ENCODE data around the gene CAMSAP3. TPM values are rescaled to one million over a fixed set of nuclear protein-coding genes. Genes with fewer than 3 reads are reported as not detected.
"Not testable (repeated sequence)": the region's sequence is repeated elsewhere in the genome, so short reads cannot be mapped to it uniquely, and the experiment has no call there.

CAMSAP3 gene
- total RNA-seq, 1 donor from 2014 or later, result not detected

DNA sequence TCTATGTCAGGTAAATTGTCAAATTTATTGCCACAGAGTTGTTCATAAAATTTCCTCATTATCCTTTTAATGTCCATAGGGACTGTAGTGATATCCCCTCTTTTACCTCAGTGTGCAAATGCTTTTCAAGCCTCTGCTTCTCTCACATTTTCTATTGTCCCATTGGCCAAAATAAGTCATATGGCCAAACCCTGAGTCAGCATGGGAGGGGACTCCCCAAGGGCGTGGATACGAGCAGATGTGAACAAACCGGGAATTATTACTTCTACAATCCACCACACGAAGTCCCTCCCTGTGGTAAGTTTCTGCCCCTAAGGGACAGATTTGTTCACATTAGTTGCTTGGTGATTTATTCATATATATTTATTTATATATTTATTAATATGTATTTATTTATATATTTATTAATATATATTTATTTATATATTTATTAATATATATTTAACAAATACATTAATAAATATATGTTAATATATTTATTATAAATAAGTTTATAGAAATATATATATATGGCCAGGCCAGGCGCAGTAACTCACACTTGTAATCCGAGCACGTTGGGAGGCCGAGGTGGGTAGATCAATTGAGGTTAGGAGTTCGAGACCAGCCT, 20.1 kb upstream of the CAMSAP3 start:
- no peak for ATAC-seq
- DNase-seq (ENCODE audit: low spot score), result no peak
- intact Hi-C loops (cut with DNase I), result no loop called here

DNA sequence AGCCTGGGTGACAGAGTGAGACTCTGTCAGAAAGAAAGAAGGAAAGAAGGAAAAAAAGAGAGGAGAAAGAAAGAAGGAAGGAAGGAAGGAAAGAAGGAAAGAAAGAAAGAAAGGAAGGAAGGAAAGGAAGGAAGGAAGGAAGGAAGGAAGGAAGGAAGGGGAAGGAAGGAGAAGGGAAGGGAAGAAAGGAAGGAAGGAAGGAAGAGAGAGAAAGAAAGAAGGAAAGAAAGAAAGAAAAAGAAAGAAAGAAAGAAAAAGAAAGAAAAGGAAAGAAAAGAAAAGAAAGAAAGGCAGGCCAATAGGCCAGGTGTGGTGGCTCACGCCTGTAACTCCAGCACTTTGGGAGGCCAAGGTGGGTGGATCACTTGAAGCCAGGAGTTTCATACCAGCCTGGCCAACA, 18.2 kb upstream of the CAMSAP3 start:
- DNase-seq (ENCODE audit: low spot score); ATAC-seq; intact Hi-C loops (cut with DNase I): not testable (repeated sequence)

DNA sequence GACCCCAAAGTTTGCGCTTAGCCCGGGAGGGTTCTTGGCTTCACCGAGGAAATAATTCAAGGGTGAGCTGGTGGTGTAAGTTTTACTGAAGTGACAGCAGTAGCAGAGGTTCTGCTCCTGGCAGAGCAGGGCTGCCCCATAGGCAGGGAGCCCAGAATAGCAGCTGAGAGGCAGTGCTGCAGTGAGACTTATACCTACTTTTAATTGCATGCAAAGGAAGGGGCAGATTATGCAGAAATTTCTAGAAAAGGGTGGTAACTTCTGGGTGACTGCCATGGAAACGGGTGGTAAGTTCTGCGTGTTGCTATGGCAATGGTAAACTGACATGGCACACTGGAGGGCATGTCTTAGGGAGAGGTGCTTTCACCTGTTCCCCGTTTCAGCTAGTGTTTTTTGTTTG, 17.5 kb upstream of the CAMSAP3 start:
- ATAC-seq, result no peak
- intact Hi-C loops (cut with DNase I), result no loop called here

DNA sequence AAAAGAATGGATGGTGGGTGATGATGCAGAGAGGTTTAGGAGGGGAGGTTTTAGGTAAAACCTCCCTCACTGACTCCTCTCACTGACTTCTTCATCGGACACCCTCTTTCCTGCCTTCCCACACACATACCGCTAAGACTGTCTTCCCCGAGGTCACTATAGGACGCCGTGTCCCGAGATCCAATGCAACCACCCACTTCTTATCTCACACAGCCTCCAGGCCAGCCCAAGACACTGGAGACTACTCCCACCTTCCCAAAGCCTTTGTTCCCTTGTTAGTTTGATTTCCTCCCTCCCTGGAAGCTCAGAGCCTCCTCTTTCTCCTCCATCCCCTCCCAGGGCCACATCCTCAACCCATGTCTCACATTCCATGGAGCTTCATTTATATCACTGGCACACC, 16.5 kb upstream of the CAMSAP3 start:
- ATAC-seq (no peak), DNase-seq (ENCODE audit: low spot score) (no peak)
- intact Hi-C loops (cut with DNase I), result no loop called here

More for the DNA sequence above, 17.5 kb upstream of the CAMSAP3 start:
- no peak for DNase-seq (ENCODE audit: low spot score)

DNA sequence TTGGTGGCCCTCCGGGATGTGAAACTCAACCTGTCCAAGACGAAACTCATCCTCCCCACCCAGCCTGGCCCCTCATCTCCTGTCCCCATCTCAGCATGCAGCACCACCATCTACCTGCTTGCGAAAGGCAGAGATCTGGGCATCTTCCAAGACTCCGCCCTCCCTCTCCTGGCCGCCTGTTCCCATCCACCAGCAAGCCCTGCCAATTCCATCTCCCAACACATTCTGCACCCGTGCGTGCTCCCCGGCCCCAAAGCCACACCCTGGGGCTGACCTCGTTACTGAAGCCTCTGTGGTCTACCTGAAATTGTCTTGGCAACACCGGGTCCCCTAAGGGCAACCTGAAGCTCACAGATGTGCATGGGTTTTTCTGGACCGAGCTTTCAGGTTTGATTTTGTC, 13.2 kb upstream of the CAMSAP3 start:
- intact Hi-C loops (cut with DNase I), result no loop called here
- ATAC-seq, result no peak
- no peak for DNase-seq (ENCODE audit: low spot score)

DNA sequence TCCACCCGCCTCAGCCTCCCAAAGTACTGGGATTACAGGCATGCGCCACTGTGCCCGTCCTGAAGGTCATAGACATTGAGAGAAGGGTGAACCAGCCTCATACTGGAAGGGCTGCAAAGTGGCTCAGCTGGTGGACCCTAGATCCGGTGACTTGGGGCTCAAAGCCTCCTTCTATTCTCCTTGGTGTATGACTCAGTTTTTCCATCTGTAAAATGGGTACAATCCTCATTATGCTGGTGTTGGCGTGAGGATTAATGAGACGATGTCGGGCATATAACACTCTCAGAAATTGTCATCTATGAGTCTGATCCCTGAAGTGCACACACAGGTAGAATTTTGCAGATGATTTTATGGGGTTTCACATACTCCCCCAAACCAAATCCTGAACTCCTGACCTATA, 5.8 kb upstream of the CAMSAP3 start:
- intact Hi-C loops (cut with DNase I), result no loop called here
- DNase-seq (ENCODE audit: low spot score) (no peak), ATAC-seq (no peak)

- intact Hi-C loops (cut with DNase I), result no loop called here
- DNase-seq (ENCODE audit: low spot score) (no peak), ATAC-seq (no peak)
Observed at GRCh38 chr19:7590256-7590655, 5.4 kb upstream of the CAMSAP3 start.

GRCh38 chr19:7596211-7596937, 711 bp downstream of the CAMSAP3 start:
- DNase-seq (ENCODE audit: low spot score) (no peak), ATAC-seq (no peak)
- intact Hi-C loops (cut with DNase I), result no loop called here

DNA sequence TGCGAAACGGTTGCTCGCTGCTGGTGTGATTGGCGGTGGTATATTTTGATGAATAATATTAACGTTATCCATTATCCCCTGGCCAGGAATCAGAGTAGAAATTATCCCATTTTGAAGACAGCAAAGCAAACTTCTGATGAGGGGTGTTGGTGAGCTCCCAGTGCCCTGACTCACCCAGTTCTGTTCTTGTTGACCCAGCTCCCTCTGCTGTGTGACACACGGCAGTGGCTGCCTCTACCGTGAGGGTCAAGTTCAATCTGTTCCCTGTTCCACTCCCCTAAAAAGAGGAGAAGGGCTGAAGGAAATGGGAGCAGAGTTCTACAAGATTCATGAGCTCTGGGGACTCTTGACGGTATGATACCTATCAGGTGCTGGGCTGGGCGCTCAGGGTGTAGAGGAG, 2.0 kb downstream of the CAMSAP3 start:
- no peak for ATAC-seq
- intact Hi-C loops (cut with DNase I), result no loop called here
- DNase-seq (ENCODE audit: low spot score), result no peak

DNA sequence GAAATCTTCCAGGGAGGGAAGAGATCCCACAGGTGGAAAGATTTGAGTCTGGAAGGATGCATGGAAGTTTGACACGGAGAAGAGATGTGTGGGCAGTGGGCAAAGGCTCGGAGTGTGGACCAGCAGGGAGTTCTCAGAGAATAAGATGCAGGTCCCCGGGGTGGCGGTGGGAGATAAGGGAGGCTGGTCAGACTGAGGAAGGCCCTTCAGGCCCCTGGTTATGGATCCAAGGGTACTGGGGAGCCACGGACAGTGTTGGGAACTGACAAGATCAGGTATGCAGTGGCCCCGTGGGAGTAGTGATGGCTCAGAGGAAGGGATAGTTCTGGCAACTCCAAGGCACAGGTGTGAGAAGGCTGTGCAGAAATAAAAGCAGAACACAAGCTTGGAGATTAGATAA, 2.5 kb downstream of the CAMSAP3 start:
- intact Hi-C loops (cut with DNase I), result no loop called here
- DNase-seq (ENCODE audit: low spot score) (no peak), ATAC-seq (no peak)

GRCh38 chr19:7600721-7601120, 5.1 kb downstream of the CAMSAP3 start:
- DNase-seq (ENCODE audit: low spot score) (no peak), ATAC-seq (no peak)
- intact Hi-C loops (cut with DNase I), result no loop called here

GRCh38 chr19:7602240-7602934, 6.7 kb downstream of the CAMSAP3 start:
- intact Hi-C loops (cut with DNase I), result no loop called here
- ATAC-seq (no peak), DNase-seq (ENCODE audit: low spot score) (no peak)

DNA sequence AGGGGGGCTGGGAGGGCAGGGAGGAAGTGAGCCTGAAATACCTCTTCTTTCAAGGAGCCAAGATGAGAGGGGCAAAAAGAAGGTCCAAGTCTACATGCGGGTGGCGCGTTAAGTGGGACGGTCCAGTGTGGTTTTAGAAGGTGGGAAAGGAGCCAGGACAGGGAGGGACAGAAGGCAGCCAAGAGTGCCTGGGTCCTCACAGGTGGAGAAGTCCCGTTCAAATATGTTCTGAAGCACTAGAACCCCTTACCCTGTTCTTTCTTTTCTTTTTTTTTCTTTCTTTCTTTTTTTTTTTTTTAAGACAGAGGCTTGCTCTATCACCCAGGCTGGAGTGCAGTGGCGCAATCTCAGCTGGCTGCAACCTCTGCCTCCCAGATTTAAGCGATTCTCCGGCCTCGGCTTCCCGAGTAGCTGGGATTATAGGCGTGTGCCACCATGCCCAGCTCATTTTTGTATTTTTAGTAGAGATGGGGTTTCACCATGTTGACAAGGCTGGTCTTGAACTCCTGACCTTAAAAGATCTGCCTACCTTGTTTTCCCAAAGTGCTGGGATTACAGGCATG, 7.4 kb downstream of the CAMSAP3 start:
- ATAC-seq (no peak), DNase-seq (ENCODE audit: low spot score) (no peak)
- intact Hi-C loops (cut with DNase I), result no loop called here

DNA sequence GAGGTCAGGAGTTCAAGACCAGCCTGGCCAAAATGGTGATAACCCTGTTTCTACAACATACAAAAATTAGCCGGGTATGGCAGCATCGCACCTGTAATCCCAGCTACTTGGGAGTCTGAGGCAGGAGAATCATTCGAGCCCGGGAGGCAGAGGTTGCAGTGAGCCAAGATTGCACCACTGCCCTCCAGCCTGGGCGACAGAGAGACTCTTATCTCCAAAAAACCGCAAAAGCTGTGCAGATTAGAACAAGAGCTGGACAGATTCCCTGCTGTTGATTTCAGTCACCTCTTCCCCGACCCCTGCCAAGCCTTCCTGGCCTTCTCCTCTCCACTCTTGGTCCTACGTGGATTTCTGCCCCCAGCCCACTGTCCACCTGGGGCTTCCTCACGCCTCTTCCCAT, 8.3 kb downstream of the CAMSAP3 start:
- DNase-seq (ENCODE audit: low spot score) (no peak), ATAC-seq (no peak)
- intact Hi-C loops (cut with DNase I), result no loop called here

- DNase-seq (ENCODE audit: low spot score) (no peak), ATAC-seq (no peak)
- intact Hi-C loops (cut with DNase I), result no loop called here
Observed at GRCh38 chr19:7605490-7606222, 10.0 kb downstream of the CAMSAP3 start.

DNA sequence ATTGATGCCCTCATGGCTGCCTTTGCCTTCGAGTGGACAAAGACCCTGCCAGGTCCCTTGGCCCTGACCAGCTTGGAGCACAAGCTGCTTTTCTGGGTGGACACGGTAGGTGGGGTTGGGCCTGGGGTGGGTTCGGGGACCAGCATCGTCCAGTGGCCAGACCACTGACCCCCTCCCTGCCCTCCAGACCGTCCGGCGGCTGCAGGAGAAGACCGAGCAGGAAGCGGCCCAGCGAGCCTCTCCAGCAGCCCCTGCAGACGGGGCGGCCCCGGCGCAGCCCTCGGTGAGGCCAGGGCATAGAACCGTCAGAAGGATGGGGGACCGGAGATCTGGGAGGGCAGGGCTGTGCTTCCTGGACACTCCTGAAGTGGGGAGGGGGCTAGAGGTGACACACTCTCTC, 10.6 kb downstream of the CAMSAP3 start:
- ATAC-seq, result no peak
- intact Hi-C loops (cut with DNase I), result no loop called here
- DNase-seq (ENCODE audit: low spot score), result no peak

GRCh38 chr19:7607212-7607873, 11.7 kb downstream of the CAMSAP3 start:
- ATAC-seq, result no peak
- intact Hi-C loops (cut with DNase I), result no loop called here
- DNase-seq (ENCODE audit: low spot score), result no peak

DNA sequence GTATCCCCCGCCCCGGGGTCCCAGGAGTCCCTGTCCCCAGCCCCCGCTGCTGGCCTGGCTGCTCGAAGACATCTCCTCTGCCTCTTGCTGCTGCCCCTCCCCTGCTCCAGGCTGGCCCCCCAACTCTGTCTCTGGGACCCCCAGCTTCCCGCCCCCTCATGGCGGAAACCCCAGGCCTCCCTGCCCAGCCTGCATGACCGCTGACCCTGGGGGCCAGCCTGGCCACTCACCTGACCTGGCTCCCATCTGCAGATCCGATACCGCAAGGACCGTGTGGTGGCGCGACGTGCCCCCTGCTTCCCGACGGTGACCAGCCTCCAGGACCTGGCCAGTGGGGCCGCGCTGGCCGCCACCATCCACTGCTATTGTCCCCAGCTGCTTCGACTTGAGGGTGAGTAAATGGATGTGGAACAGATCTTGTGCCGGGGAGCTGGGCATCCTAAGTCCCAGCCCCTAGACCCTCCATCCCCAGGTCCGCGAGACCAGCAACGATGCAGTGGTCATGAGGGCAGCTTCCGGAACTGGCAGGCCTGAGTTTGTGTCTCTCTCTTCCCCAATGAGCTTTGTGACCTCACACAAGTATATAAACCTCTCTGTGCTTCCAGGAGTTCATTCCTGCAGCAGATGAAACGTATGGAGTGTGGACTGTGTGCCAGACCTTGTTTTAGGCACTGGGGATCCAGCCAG, 12.4 kb downstream of the CAMSAP3 start:
- DNase-seq (ENCODE audit: low spot score) (no peak), ATAC-seq (no peak)
- intact Hi-C loops (cut with DNase I), result no loop called here

Data from sciatic nerve (tissue), 2 donors.